HG02763 (cell line): Measurements from ENCODE around the gene SMARCA2.

Experiments
- ATAC-seq: cut with Tn5 transposase; IDR thresholded peaks from one replicate; pipeline ENCODE4 v1.9.1; 2021; ENCODE audit warnings: mild to moderate bottlenecking, moderate library complexity; ENCODE audit not compliant: unreplicated experiment

SMARCA2 gene

DNA sequence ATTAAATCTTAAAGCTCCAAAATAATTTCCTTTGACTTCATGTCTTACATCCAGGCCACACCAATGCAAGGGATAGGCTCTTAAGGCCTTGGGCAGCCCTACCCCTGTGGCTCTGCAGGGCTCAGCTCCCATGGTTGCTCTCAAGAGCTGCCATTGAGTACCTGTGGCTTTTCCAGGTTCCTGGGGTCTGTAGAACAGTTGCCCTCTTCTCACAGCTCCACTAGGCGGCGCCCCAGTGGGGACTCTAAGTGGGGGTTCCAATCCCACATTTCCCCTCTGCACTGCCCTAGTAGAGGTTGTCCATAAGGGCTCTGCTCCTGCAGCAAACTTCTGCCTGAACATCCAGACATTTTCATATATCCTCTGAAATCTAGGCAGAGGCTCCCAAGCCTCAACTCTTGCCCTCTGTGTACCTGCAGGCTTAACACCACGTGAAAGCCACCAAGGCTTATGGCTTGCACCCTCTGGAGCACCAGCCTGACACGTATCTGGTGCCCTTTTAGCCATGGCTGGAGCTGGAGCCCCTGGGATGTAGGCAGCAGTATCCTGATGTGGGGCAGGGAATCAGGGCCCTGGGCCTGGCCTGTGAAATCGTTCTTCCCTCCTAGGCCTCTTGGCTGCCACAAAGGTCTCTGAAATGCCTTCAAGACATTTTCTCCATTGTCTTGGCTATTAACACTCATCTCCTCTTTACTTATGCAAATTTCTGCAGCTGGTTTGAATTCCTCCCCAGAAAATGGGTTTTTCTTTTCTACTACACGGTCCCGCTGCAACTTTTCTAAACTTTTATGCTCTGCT is 185.1 kb downstream of the SMARCA2 start:
- ATAC-seq, result no peak

DNA sequence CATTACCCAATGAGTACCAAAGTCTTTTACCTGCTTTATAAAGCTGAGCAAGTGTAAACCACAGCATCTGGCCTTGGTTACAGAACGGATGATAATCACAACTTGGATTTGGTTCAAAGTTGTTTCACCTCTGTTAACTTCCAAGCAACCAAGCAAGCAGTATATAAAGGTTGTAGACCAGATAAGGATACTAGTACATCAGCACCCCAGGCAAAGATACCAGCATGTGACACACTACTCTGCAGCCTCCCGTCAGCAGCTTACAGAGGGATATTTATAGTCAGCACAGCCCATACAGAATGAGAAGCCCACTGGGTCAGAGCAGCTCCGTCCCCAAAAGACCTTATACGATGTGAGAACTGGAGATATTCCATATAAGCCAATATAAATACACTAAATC is 193.3 kb downstream of the SMARCA2 start:
- no peak for ATAC-seq

DNA sequence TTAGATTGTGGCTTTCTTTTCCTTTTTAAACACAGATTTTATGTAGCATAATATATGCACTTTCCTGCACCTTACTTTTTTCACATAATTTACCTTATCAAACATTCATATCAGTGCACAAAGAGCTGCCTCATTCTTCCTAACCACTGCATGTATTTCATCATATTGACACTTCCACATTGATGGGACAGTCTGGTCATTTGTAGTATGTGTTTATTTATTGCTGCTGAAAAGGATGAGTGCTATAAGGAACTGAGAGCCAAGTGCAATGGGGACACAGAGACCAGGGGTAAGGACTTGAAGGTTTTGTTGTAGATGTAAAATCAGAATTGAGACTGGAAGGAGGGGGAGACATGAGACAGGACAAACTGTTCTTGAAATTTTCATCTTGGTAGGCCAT is 193.8 kb downstream of the SMARCA2 start:
- ATAC-seq, result no peak

DNA sequence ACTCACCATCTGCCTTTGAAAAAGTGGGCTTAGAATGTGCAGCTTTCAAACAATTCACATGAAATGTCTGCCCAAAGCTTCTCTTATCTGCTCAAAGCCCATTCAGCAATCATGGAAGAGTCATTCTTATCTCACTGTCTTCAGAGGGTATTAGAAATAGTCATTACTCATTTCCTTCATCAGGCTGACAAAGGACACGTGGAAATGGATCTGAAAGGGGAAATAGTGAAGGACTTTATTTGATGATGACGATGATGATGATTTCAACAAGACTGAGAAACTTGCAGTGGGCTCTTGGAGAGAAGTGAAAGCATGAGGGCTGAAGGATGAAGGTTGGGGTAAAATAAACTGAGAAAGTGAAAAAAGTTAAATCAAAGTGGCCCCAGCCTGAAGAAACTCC is 194.3 kb downstream of the SMARCA2 start:
- ATAC-seq, result no peak

DNA sequence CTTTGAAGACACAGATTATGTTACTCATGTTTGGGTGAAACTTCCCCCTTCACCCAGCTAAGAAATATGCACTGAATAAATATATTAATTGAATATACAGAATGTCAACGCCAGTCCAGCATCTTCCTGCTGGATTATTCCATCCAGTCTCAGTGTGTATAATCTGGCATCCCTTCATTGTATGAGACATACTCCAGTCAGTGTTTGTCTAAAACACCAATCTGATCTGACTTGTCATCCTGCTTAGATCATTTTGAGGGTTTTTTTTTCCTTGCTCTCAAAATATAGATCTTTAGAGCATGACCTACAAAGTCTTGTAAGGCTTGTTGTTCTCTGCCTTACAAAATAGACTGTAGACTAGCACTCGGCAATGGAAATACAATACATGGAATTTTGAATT is 195.1 kb downstream of the SMARCA2 start:
- no peak for ATAC-seq

DNA sequence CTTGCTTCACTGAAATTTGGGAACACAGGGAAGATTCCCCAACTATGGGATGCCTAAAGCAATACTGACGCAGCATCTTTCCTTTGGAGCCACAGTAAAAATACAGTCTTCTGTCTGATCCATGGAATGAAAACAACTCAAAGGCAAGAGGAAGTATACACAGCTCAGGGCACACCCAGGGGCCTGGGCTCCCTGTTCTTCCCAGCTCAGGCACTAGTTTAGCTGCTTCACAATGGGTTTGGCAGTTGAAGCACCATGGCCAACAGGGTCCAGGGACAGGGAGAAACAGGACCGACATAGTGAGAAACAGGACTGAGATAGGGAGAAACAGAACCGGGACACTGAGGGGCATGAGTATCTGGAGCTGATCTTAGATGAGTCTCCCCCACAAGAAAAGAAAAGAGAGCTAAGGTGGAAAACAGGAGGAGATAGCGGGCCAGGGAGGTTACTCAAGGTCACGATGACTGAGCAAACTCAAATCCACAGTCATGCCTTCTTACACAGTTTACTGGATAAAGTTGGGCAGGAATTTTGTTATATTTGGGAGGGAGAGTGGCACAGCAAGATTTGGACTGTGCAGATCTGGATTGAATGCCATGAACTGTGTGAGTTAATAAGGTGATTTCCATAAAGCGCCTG is 198.8 kb downstream of the SMARCA2 start:
- ATAC-seq, result no peak

DNA sequence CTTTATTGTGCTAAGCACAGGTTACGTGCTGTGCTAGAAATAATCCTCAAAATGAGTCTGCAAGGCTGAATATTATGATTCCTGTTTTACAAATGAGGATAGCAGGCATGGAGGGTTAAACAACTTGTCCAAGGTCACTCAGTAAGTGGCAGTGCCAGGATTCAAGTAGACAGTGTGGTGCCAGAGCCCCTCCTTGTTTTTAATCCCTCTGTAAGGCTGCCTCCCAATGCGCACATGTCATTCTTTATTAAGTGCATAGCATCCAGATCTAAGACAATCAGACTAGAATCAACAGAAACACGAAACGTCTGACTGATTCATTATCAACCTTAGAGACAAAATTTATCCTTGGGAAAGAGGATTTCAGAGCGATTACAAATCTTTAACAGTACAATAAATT is 199.6 kb downstream of the SMARCA2 start:
- no peak for ATAC-seq

DNA sequence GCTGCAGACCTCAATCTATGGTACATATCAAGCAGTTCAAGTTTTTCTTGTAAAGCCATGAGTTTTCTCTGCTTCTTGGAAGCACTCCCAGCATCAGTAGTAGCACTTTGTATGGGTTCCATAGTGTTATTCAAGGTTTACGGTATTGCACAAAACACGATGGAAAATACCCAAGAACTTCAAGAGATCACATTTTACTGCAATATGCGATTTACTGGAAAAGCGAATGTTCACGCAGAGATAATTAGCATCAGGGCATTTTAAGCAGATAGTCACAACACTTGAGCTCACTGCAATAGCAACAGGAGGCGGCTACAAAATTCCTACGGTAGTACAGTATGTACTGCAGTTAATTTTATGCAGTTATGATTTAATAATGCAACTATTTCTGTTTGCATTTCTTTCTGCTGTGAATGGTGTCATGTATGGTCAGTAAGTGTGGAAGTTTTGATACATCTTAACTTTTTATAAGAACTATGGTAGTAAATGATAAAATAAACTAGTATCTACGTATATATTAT is 200.8 kb downstream of the SMARCA2 start:
- ATAC-seq, result no peak

DNA sequence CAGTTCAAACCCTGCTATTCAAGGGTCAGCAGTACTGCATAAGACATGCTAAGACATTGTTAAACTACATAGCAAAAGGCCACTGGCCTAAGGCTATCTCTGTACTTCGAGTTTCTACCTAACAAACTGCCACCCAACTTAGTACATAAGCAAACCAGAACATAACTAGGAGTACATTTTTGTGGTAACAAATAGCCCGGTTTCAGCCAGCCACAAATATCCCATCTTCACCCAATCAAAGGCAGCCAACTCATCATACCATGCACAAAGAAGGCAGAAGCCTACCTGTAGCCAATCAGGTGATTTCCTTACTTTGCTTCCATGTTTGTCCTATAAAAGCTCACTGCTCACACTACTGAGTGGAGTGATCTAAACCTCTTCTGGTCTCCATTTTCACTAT is 201.4 kb downstream of the SMARCA2 start:
- no peak for ATAC-seq

DNA sequence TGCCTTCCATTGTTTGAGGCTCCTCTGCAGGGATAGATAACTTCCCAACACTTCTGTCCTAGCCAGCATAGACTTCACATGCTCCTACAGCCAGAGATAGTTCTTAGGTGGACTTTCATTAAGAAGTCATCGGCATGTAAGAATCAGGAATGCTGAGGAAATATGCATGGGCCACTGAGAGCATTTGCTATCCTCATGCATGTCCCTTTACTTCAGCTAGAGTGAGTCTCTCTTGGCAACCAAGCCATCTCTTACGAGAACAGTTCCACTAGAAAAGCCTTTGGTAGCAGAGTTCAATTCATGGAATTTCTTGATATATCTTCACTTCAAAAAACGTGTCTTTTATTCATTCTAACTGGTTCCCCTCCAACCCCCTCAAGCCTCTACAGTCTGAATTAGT is 202.4 kb downstream of the SMARCA2 start:
- ATAC-seq, result no peak

DNA sequence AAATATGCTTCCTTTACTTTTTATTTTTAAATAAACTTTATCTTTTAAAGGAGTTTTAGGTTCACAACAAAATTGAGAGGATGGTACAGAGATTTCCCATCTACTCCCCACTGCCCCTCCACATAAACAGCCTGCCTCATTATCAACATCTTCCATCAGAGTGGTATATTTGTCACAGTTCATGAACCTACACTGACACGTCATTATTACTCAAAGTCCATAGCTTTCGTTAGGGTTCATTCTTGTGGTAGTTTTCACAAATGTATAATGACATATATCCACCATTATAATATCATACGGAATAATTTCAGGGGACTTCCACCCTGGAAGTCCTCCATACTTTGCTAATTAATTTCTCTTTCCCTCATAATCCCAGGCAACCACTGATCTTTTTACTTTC is 204.9 kb downstream of the SMARCA2 start:
- no peak for ATAC-seq

DNA sequence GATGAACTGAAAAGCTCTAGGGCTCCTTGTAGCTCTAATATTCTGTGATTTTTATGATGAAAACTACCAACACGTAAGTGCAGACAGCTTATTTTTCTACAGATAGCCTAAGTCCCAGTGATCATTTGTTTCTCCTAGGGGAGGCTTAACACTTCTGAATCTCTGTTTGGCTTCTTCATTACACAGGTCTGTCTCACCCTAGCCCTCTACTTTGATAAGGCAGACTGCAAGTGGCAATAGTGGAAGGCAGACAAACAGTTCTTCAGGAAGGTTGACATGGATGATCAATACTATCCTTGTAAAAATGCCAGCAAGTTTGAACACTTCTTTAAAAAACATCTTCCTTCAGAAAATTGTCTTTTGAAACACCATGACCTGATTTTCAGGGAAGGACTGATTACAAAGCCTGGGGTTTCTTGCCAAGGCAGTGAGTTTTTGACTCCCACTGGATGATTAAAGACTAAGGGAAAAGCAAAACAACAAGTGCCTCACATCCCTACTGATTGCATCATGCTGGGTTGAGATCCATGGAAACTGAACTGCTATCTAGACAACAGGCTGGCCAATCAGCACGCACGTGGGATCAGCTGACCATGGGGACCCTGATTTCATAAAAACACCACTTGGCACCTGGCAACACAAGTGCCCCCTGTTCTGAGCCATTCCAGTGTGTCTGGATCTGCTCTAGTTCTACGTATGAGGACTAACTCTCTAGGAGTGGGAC is 212.2 kb downstream of the SMARCA2 start:
- no peak for ATAC-seq

DNA sequence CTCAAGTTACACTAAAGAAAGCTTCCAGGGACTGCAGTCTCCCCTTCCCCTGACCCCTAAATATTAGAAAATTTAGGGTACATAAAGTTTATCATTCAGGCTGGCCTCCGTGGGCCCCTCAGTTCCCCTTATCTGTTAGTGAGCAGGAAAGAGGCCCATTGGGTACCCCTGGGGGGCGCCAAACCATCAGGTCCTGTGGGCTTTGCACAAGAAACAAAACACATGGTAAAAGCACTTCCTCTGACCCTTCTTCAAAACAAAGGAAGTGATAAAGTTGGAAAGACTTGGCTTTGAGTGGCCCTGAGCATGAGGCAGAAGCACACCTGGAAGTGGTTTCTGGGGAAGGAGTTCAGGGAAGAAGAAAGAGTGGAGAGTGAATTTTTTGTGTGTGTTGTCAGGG is 213.0 kb downstream of the SMARCA2 start:
- no peak for ATAC-seq

DNA sequence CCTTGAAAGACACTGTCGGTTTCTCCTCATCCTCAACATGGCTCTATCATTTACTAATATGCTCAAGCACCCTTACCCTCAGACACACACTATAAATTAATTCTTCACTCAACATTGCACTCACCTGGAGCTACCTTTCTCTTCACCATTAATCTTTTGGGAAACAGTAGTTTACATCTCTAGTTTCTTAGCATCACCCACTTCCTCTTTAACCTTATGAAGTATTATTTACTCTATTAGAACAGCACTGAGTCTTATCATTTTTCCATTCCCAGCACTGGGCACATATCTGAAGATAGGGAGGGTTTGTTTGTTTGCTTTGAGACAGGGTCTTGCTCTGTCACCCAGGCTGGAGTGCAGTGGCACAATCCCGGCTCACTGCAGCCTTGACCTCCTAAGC is 213.5 kb downstream of the SMARCA2 start:
- ATAC-seq, result no peak

DNA sequence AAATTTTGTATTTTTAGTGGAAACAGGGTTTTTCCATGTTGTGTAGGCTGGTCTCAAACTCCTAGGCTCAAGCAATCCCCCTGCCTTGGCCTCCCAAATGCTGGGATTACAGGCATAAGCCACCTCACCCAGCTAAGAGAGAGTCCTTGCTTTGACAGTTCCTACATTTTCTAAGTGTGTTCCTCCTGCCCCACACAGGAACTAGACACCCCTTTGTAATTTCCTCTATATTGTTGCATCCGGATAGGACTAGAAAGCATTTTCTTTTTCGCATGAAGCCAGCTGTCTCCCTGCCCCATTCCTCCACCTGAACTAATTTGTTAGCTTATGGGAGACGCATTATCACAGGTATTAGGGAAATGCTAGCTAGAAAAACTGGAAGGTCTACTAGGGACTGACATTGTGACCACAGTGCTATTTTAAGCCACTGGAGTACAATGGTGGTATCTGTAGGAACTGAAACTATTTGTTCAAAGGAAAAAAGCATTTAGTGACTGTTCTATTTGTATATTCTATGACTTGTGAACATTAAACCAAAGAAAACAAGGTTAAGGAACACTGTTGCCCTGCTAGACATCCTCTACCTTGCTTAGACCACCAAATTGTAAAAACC is 214.1 kb downstream of the SMARCA2 start:
- peak; percentile 78 for ATAC-seq

DNA sequence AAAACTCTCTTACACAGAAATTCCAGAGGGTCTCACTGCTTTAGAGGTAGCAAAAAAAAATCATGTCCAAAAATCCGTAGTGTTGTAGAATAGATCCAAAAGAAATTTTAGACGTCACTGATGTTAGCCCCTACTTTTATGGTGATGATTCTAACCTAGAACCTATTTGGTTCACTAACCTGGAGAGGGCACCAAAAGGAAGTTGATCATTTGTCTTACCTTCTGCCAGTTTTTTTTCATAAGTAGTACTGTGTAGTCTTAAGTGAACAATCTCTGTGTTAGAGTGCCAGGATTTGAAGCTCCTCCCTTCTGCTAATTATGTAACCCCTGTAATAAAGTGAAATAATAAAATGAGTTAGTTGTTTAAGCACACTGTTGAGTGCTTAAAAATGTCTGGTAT is 215.2 kb downstream of the SMARCA2 start:
- no peak for ATAC-seq

DNA sequence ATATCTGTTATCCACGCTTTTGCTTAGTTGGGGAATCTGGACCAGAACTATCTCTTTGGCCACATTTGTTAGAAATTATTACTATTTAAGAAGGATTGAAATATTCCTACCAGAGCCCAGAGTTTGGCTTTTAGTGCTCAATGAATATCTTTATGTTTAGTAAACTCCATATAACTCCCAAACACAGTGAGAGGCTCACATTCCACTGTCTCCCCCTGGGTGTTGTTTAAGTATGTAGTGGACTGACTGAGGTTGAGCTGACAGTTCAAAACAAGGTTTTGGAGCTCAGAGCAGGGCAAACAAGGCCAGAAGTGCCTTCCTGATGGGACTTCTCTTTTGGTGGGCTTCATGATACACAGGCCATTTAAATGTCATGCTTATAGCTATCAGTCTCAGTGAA is 216.0 kb downstream of the SMARCA2 start:
- no peak for ATAC-seq

DNA sequence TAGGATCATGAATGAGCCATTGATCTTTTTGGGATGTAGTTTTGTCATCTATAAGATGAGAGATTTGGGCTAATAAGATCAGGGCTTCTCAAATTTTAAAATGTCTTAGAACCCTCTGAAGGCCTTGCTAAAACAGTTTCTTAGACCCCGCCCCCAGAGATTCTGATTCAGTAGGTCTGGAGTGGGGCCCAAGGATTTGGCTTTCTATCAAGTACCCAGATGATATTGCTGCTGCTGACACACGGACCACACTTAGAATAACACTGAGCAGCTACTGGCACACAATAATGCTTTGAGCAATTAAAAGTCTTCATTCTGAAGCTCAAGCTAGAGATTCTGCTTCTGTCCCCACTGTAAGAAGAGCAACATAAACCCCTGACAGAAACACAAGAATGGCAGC is 216.7 kb downstream of the SMARCA2 start:
- no peak for ATAC-seq

DNA sequence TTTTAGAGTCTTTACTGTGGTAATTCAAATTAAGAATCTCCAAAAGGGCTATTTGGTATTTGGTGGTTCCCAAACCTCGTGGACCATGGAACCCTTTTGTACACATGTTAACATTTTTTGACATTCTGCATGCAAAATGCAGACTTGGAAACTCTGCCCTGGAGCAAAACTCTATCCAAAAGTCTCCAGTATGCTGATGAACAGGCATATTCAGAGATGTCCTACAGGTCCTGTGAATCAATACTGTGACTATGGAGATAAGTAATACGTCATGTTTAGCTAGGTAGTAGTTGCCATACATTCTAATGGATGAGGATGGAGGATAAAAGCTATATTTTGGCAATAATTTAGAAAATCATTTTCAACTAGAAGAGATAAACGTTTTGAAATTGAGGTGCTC is 218.1 kb downstream of the SMARCA2 start:
- no peak for ATAC-seq

DNA sequence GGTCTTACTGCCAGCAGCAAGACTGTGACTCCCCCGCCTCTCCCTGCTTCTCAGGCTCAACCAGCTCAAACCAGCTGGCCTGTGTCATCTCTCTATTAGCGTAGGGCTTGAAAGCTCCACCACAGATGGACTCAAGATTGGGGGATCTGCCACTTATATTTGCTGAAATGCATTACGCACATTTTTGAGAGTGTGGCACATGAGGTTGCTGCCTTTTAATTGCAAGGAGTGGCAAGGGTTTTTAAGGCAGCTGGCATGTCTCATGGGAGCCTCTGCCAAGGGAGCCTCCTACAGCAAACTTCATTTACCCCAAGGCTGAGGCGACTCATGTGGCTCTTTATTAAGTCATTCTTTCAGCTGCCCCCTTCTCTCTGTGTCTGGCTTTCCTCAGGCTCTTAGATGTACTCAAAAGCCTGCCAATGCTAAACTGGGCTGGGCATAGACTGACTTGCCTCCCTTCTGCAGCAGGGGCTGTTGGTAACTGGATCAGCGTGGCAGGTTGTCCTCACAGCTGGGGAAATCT is 219.3 kb downstream of the SMARCA2 start:
- ATAC-seq, result no peak

DNA sequence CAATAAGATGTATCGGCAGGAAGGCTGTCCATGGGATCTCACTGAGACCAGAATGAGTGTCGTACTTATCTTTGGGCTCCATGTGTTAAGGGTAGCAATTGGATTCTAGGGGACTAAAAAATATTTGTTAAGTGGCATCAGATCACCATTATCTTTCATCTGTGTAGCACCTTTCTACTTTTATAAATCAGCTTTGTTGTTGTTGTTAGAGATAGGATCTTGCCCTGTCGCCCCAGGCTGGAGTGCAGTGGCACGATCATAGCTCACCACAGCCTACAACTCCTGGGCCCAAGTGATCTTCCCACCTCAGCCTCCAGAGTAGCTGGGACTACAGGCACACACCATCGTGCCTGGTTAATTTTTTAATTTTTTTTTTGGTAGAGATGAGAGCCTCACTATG is 220.5 kb downstream of the SMARCA2 start:
- ATAC-seq, result no peak
